GM18873 (cell line): ENCODE data around the gene DNER.

Experiments
- ATAC-seq: cut with Tn5 transposase; IDR thresholded peaks from one replicate; pipeline ENCODE4 v1.9.1; 2021; ENCODE audit warnings: mild to moderate bottlenecking, moderate library complexity, moderate number of reproducible peaks; ENCODE audit not compliant: unreplicated experiment, low FRiP score

The DNER gene

GRCh38 chr2:229453230-229453629 is 261.1 kb downstream of the DNER start:
- no peak for ATAC-seq

- no peak for ATAC-seq
Observed at GRCh38 chr2:229451852-229452251, 262.5 kb downstream of the DNER start.

- ATAC-seq = no peak
Observed at GRCh38 chr2:229447227-229447626, 267.1 kb downstream of the DNER start.

GRCh38 chr2:229446350-229446749 is 268.0 kb downstream of the DNER start:
- ATAC-seq = no peak

- ATAC-seq = no peak
Observed at GRCh38 chr2:229445501-229446211, 268.7 kb downstream of the DNER start.

GRCh38 chr2:229445019-229445418 is 269.3 kb downstream of the DNER start:
- ATAC-seq = no peak

- no peak for ATAC-seq
Observed at GRCh38 chr2:229443546-229444268, 270.6 kb downstream of the DNER start.

- no peak for ATAC-seq
Observed at GRCh38 chr2:229443141-229443540, 271.2 kb downstream of the DNER start.

GRCh38 chr2:229438430-229439159 is 275.8 kb downstream of the DNER start:
- no peak for ATAC-seq

GRCh38 chr2:229437467-229437866 is 276.9 kb downstream of the DNER start:
- no peak for ATAC-seq

GRCh38 chr2:229434187-229434586 is 280.2 kb downstream of the DNER start:
- ATAC-seq = no peak

- ATAC-seq = no peak
Observed at GRCh38 chr2:229433351-229433750, 281.0 kb downstream of the DNER start.

GRCh38 chr2:229431327-229431954 is 282.9 kb downstream of the DNER start:
- no peak for ATAC-seq

GRCh38 chr2:229429589-229429988 is 284.8 kb downstream of the DNER start:
- no peak for ATAC-seq

GRCh38 chr2:229426464-229426863 is 287.9 kb downstream of the DNER start:
- no peak for ATAC-seq

- no peak for ATAC-seq
Observed at GRCh38 chr2:229425598-229425997, 288.8 kb downstream of the DNER start.

GRCh38 chr2:229422063-229422462 is 292.3 kb downstream of the DNER start:
- no peak for ATAC-seq

GRCh38 chr2:229419158-229419557 is 295.2 kb downstream of the DNER start:
- no peak for ATAC-seq

- no peak for ATAC-seq
Observed at GRCh38 chr2:229417916-229418315, 296.4 kb downstream of the DNER start.

- ATAC-seq = no peak
Observed at GRCh38 chr2:229417176-229417575, 297.2 kb downstream of the DNER start.

GRCh38 chr2:229416116-229416694 is 298.1 kb downstream of the DNER start:
- no peak for ATAC-seq
